DMS 273 (cell line): Measurements from ENCODE around the gene PARVB.
"Not testable (repeated sequence)": the region's sequence is repeated elsewhere in the genome, so short reads cannot be mapped to it uniquely, and the experiment has no call there.

ENCODE experiments used
- DNase-seq: peaks from one replicate; lab custom pipeline; 2025; ENCODE audit not compliant: unreplicated experiment; lab: John Stamatoyannopoulos, UW

Gene PARVB

GRCh38 chr22:44102121-44102520 lies 78.0 kb downstream of the PARVB start:
- no peak for DNase-seq

GRCh38 chr22:44102856-44103255 lies 78.8 kb downstream of the PARVB start:
- DNase-seq: no peak

GRCh38 chr22:44103735-44104480 lies 79.8 kb downstream of the PARVB start:
- no peak for DNase-seq

GRCh38 chr22:44107340-44107739 lies 83.2 kb downstream of the PARVB start:
- no peak for DNase-seq

GRCh38 chr22:44108076-44108475 lies 84.0 kb downstream of the PARVB start:
- no peak for DNase-seq

- no peak for DNase-seq
Observed at GRCh38 chr22:44108806-44109385, 84.8 kb downstream of the PARVB start.

GRCh38 chr22:44109416-44109815 lies 85.3 kb downstream of the PARVB start:
- no peak for DNase-seq

- not testable (repeated sequence) for DNase-seq
Observed at GRCh38 chr22:44110656-44111055, 86.6 kb downstream of the PARVB start.

- no peak for DNase-seq
Observed at GRCh38 chr22:44111562-44112155, 87.6 kb downstream of the PARVB start.

GRCh38 chr22:44112191-44112590 lies 88.1 kb downstream of the PARVB start:
- DNase-seq: no peak

GRCh38 chr22:44116331-44116730 lies 92.2 kb downstream of the PARVB start:
- no peak for DNase-seq

- no peak for DNase-seq
Observed at GRCh38 chr22:44116755-44117684, 92.9 kb downstream of the PARVB start.

- DNase-seq: no peak
Observed at GRCh38 chr22:44117746-44118145, 93.6 kb downstream of the PARVB start.

- DNase-seq: no peak
Observed at GRCh38 chr22:44118645-44119315, 94.7 kb downstream of the PARVB start.

GRCh38 chr22:44119669-44120313 lies 95.7 kb downstream of the PARVB start:
- DNase-seq: no peak

- no peak for DNase-seq
Observed at GRCh38 chr22:44120314-44120704, 96.2 kb downstream of the PARVB start.

- no peak for DNase-seq
Observed at GRCh38 chr22:44125421-44125820, 101.3 kb downstream of the PARVB start.

- DNase-seq: no peak
Observed at GRCh38 chr22:44126807-44127206, 102.7 kb downstream of the PARVB start.

- no peak for DNase-seq
Observed at GRCh38 chr22:44127356-44127755, 103.3 kb downstream of the PARVB start.

- DNase-seq: no peak
Observed at GRCh38 chr22:44128958-44129618, 105.0 kb downstream of the PARVB start.
